GM19438 (cell line): ENCODE data around the gene PTGES3.
"Not testable (repeated sequence)": the region's sequence is repeated elsewhere in the genome, so short reads cannot be mapped to it uniquely, and the experiment has no call there.

Source experiments
- ATAC-seq: cut with Tn5 transposase; IDR thresholded peaks from one replicate; pipeline ENCODE4 v1.9.1; 2021; ENCODE audit warnings: low read depth; ENCODE audit not compliant: unreplicated experiment

PTGES3 gene

GRCh38 chr12:56688129-56688845, at the start of gene PTGES3:
Gene PTGES3 (minus strand): TSS chr12:56688284. CDS start chr12:56687999, 285 bp downstream.
- peak; percentile 53 for ATAC-seq

DNA sequence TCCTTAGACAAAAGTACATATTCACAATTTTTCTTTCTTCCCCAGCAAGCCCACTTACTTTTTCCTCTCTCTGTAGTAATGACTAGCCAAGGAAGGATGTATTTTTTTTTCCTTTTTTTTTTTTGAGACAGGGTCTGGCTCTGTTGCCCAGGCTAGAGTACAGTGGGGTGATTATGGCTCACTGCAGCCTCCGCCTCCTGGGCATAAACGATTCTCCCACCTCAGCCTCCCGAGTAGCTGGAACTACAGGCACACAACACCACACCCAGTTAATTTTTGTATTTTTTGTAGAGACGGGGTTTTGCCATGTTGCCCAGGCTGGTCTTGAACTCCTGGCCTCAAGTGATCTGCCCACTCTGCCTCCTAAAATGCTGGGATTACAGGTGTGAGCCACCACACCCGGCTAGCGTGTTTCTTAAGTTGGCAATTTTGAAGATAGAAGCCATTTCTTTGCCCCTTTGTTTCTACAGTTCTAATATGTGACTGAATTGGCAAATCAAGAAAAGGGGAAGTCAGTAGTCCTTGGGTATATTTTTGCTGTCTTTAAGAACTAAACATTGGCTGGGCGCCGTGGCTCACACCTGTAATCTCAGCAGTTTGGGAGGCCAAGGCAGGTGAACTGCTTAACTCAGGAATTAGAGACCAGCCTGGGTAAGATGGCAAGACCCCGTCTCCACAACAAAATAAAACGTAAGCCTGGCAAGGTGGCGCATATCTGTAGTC, 40.2 kb upstream of the PTGES3 start:
- ATAC-seq = no peak

GRCh38 chr12:56726196-56726675, 38.2 kb upstream of the PTGES3 start:
- not testable (repeated sequence) for ATAC-seq

DNA sequence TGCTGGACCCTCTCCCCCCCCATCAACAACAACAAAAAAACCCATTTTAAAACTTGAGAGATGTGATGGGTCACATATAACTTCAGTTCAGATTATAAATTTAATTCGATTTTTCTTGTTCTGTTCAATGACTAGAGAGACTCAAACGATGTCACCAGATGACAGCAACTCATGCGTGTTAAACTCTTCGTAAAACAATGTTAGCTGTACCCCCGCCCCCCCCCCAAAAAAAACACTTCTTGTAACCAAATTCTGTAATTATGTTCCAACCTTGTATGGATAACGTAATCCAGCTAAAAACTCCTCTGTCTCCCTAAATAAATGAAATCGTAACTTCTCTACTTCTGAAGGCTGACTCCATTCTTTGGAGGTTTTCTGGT, 37.6 kb upstream of the PTGES3 start:
- ATAC-seq = no peak

GRCh38 chr12:56724972-56725722, 37.1 kb upstream of the PTGES3 start, which contains the start of gene NACA:
Gene NACA (minus strand): TSS chr12:56725299. CDS start chr12:56724521, 778 bp downstream.
- peak; percentile 95 for ATAC-seq

- ATAC-seq = no peak
These were observed 36.6 kb upstream of the PTGES3 start for GRCh38 chr12:56724701-56724971.

GRCh38 chr12:56723889-56724700, 36.0 kb upstream of the PTGES3 start:
- no peak for ATAC-seq

- ATAC-seq = no peak
These were observed 35.3 kb upstream of the PTGES3 start for GRCh38 chr12:56723352-56723751.

GRCh38 chr12:56722832-56723231, 34.7 kb upstream of the PTGES3 start:
- no peak for ATAC-seq

DNA sequence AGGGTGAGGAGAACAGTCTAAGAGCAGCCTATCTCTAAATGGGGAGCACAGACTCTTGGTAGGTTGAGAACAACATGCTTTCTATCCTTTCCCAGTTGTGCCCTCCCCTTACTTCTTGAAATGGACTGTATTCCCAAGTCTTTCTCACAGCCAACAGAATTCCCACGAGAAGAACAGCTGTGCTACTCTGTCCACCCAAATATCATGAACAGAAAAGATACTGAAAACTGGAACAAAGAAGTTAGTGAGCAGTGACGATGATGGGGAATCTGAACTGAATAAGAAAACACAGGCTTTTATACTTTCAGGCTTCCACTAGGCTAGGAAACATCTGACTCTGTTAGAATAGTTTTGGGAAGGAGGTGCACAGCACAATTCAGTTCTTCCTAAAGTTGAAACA, 33.6 kb upstream of the PTGES3 start:
- ATAC-seq = no peak

DNA sequence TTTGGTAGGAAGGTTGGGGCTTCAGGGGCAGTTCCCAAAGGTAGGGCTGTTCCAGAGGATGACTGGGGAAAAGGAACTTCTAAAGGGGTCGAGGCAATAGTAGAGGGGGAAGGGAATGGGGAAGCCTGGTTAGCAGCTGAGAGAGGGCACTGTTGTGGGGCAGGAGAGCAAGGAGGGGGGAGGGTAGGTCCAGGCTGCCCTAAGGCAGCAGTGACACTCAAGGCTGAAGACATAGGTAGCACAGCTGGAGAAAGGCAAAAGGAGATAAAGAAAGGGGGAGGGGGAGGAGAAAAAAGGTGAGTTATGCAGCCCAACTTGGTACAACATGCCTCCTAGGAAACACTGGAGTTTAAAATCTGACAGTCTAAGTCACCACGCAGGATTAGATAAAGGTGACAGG, 33.1 kb upstream of the PTGES3 start:
- ATAC-seq = no peak

DNA sequence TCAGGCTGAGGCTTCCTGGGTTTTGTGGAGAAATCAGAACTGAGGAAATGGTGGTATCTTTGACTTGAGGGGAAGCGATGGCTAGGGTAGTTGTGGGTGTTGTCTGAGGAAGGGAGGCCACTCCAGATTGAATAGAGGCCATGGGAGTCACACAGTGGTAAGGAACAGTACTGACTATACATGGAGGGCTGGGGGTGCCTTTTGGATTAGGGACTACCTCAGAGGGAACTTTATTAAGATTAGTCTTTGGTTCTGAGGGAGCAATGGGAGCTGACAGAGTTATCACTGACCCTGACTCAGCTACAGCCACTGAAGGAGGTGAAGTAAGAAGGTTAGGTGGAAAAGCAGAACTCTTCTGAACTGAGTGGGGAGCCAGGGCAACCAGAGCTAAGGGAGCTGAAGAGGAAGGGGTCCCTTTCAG, 32.7 kb upstream of the PTGES3 start:
- ATAC-seq = no peak

DNA sequence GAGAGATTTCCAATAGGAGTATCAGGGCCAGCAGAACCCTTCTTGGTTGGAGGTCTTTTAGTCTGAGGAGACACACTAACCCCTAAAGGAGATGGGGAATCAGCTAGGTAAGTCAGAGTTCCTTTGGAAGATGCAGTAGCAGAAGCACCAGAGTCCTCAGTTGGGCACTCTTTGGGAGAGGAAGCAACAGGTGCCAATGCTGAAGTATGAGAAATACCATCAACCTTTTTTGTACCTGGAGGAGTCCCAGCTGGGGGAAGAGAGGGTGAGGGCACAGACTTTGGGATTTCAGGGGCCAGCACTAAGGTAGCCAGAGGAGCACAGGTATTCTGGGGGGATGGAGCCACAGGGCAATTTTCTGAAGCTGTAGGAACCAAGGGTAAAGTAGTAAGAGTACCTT, 31.0 kb upstream of the PTGES3 start:
- ATAC-seq = no peak

GRCh38 chr12:56718636-56719035, 30.6 kb upstream of the PTGES3 start:
- no peak for ATAC-seq

- no peak for ATAC-seq
These were observed 30.1 kb upstream of the PTGES3 start for GRCh38 chr12:56718149-56718548.

DNA sequence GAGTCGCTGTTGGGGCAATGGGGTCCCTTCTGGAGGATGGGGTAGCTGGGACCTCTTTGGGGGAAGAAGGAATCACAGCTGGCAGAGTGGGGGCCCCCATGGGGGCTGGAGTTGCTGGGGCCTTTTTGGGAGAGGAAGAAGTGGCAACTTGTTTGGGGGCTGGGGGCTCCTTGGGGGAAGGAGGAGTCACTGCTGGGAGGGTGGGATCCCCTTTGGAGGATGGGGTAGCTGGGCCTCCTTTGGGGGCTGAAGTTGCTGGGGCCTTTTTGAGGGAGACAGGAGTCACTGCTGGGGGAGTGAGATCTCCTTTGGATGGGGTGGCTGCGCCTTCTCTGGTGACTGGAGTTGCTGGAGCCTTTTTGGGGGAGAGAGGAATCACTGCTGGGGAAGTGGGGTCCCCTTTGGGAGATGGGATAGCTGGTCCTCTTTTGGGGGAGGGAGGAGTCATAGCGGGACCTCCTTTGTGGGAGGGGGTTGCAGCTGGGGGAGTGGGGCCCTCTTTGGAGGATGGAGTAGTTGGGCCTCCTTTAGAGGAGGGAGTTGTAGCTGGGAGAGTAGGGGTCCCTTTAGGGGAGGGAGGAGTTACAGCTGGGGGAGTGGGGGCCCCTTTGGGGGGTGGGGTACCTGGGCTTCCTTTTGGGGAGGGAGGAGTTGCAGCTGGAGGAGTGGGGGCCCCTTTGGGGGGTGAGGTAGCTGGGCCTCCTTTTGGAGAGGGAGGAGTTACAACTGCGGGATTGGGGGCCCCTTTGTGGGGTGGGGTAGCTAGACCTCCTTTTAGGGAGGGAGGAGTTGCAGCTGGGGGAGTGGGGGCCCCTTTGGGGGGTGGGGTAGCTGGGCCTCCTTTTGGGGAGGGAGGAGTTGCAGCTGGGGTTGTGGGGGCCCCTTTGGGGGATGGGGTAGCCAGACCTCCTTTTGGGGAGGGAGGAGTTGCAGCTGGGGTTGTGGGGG, 29.1 kb upstream of the PTGES3 start:
- no peak for ATAC-seq

DNA sequence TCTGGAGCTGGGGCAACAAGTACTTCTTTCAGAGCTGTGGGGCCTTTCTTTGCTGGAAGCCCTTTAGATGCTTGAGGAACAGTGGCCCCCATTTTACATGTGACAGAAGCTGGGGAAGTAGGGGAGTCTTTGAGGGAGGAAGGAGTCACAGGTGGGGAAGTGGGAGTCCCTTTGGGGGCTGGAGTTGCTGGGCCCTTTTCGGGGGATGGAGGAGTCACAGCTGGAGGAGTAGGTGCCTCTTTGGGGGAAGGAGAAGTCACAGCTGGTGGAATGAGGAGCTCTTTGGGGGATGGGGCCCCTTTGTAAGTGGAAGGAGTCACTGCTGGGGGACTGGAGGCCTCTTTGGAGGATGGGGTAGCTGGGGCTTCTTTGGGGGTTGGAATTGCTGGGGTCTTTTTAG, 28.4 kb upstream of the PTGES3 start:
- ATAC-seq = no peak

DNA sequence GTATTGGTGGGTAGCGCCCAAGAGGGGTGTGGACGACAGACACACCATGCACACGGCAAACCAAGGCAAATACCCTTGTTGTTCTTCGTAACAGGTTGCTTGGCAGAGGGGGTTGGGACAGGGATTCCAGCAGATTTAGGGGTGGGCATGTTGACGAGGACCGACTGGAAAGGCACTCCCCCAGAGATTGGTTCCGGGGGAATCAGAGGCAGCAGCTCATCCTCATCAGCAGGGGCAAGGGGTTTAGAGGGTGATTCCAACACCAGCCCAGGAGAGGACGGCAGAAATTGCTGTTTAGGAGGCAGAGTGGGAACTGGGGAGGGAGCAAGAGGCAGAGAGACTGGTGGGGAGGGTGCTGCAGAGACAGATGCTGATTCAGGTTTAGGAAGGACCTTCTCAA, 27.7 kb upstream of the PTGES3 start:
- ATAC-seq = no peak

DNA sequence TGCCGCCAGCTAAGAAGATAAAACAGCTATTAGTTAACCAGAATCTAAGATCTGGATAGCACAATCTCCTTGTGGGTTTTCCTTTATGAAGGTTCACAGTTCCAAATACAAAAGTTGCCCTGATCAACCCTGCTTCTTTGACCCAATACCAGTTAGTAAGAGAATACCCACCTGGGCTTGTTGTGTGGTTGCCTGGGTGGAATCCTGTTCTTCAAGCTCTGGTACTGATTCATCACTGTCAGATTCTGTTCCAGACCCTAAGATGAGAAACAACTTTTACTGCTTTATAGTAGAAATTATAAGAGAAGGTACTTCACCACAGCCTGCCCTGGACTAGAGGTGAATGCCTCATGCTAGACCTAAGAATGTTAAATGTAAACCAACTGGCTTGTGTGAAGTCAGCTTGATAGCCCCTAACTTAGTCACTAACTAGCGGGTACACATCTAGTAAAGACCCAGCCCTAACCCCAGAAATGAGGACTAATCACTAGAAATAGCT, 26.4 kb upstream of the PTGES3 start:
- no peak for ATAC-seq
